Measurements from ENCODE around the gene ELOVL5.
"Not testable (repeated sequence)": the region's sequence is repeated elsewhere in the genome, so short reads cannot be mapped to it uniquely, and the experiment has no call there.

DNA sequence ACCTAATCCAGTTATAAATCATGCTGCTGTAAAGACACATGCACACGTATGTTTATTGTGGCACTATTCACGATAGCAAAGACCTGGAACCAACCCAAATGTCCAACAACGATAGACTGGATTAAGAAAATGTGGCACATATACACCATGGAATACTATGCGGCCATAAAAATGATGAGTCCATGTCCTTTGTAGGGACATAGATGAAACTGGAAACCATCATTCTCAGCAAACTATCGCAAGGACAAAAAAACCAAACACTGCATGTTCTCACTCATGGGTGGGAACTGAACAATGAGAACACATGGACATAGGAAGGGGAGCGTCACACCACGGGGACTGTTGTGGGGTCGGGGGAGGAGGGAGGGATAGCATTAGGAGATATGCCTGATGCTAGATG lies 31.5 kb downstream of the ELOVL5 start:
- not testable (repeated sequence) for TF ChIP-seq EZH2 (IDR thresholded peaks at IDR 0.05); POLR2AphosphoS5 (IDR thresholded peaks at IDR 0.05; ENCODE audit: borderline replicate concordance, low read depth, low read length)
